Upper lobe of left lung (tissue), 4 donors: ENCODE data around the gene MYO18A.
"Not testable (repeated sequence)": the region's sequence is repeated elsewhere in the genome, so short reads cannot be mapped to it uniquely, and the experiment has no call there.

Experiments
- POLR2A ChIP-seq, 4 donors: fragments of 450-650 bp; IDR thresholded peaks; one replicate each; pipeline ENCODE4 v1.5.1; 2016 to 2017; ENCODE audit warnings: antibody characterized with exemption in 4 of 4, mild to moderate bottlenecking in 2 of 4
- POLR2AphosphoS5 ChIP-seq, 2 donors: sonication (generic); formaldehyde crosslinking; IDR thresholded peaks; one replicate each; pipeline ENCODE4 v1.5.1; 2017; ENCODE audit warnings: antibody characterized with exemption in 2 of 2
- TF ChIP-seq, protein P1 (sequence below), 6 experiments: fragments of 450-650 bp in 4 of 6; fragments of 200-600 bp in 2 of 6; sonication (generic) in 2 of 6; IDR thresholded peaks; one replicate each; pipeline ENCODE4 v1.5.1; 2016 to 2019; ENCODE audit warnings: antibody characterized with exemption in 6 of 6

DNA sequence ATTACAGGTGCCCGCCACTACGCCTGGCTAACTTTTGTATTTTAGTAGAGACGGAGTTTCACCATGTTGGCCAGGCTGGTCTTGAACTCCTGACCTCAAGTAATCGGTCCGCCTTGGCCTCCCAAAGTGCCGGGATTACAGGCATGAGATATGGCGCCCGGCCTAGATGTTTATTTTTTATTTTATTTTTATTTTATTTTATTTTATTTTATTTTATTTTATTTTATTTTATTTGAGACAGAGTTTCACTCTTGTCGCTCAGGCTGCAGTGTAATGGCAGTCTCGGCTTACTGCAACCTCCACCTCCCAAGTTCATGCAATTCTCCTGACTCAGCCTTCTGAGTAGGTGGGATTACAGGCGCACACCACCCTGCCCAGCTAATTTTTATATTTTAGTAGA, 41.1 kb upstream of the MYO18A start:
- TF ChIP-seq, protein P1, sequence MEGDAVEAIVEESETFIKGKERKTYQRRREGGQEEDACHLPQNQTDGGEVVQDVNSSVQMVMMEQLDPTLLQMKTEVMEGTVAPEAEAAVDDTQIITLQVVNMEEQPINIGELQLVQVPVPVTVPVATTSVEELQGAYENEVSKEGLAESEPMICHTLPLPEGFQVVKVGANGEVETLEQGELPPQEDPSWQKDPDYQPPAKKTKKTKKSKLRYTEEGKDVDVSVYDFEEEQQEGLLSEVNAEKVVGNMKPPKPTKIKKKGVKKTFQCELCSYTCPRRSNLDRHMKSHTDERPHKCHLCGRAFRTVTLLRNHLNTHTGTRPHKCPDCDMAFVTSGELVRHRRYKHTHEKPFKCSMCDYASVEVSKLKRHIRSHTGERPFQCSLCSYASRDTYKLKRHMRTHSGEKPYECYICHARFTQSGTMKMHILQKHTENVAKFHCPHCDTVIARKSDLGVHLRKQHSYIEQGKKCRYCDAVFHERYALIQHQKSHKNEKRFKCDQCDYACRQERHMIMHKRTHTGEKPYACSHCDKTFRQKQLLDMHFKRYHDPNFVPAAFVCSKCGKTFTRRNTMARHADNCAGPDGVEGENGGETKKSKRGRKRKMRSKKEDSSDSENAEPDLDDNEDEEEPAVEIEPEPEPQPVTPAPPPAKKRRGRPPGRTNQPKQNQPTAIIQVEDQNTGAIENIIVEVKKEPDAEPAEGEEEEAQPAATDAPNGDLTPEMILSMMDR (IDR thresholded peaks at IDR 0.05): not testable (repeated sequence)
- not testable (repeated sequence) for TF ChIP-seq POLR2A, POLR2AphosphoS5 (IDR thresholded peaks at IDR 0.05)
